ENCODE results near the gene NSUN6.

The NSUN6 gene

GRCh38 chr10:18542832-18543231, 108.6 kb downstream of the NSUN6 start:
- Histone ChIP-seq H3K27ac (ENCODE audit: low read depth in 2 of 2, low read length in 2 of 2) (no peak overlapping the region), H3K9ac (ENCODE audit: low read depth in 1 of 2, low read length in 2 of 2) (no peak overlapping the region), H3K27me3 (ENCODE audit: control insufficient read depth in 2 of 2, insufficient read depth in 2 of 2, low read length in 2 of 2) (no peaks in the 10 kb centered on the region), H3K9me3 (ENCODE audit: control insufficient read depth in 2 of 2, low read length in 2 of 2) (no peaks in the 10 kb centered on the region), H3K36me3 (ENCODE audit: control insufficient read depth in 2 of 2, insufficient read depth in 2 of 2, low read length in 2 of 2) (peaks cover 21 to 35% of the 10 kb centered on the region in 2 donors), H3K4me3 (ENCODE audit: low read length in 2 of 2) (no peak overlapping the region), H3K4me1 (ENCODE audit: control insufficient read depth in 2 of 2, insufficient read depth in 2 of 2, low read length in 2 of 2) (no peaks in the 10 kb centered on the region)

- no peak overlapping the region for H3K9ac ChIP-seq (ENCODE audit: low read depth in 1 of 2, low read length in 2 of 2)
- no peak overlapping the region for H3K4me3 ChIP-seq (ENCODE audit: low read length in 2 of 2)
- no peaks in the 10 kb centered on the region for H3K4me1 ChIP-seq (ENCODE audit: control insufficient read depth in 2 of 2, insufficient read depth in 2 of 2, low read length in 2 of 2)
- no peaks in the 10 kb centered on the region for H3K9me3 ChIP-seq (ENCODE audit: control insufficient read depth in 2 of 2, low read length in 2 of 2)
- H3K27me3 ChIP-seq (ENCODE audit: control insufficient read depth in 2 of 2, insufficient read depth in 2 of 2, low read length in 2 of 2), result no peaks in the 10 kb centered on the region
- H3K27ac ChIP-seq (ENCODE audit: low read depth in 2 of 2, low read length in 2 of 2), result no peak overlapping the region
- peaks cover 22 to 34% of the 10 kb centered on the region in 2 donors for H3K36me3 ChIP-seq (ENCODE audit: control insufficient read depth in 2 of 2, insufficient read depth in 2 of 2, low read length in 2 of 2)
Measured at GRCh38 chr10:18540195-18540594, 111.2 kb downstream of the NSUN6 start.

DNA sequence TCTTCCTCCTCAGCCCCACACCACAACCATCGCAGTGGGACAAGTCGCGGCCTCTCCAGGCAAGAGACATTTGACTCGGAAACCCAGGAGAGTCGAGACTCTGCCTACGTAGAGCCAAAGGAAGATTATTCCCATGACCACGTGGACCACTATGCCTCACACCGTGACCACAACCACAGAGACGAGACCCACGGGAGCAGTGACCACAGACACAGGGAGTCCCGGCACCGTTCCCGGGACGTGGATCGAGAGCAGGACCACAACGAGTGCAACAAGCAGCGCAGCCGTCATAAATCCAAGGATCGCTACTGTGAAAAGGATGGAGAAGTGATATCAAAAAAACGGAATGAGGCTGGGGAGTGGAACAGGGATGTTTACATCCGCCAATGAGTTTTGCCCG, 112.1 kb downstream of the NSUN6 start:
- Histone ChIP-seq H3K27ac (ENCODE audit: low read depth in 2 of 2, low read length in 2 of 2) (no peak overlapping the region), H3K36me3 (ENCODE audit: control insufficient read depth in 2 of 2, insufficient read depth in 2 of 2, low read length in 2 of 2) (peaks cover 30 to 31% of the 10 kb centered on the region in 2 donors), H3K9ac (ENCODE audit: low read depth in 1 of 2, low read length in 2 of 2) (no peak overlapping the region), H3K9me3 (ENCODE audit: control insufficient read depth in 2 of 2, low read length in 2 of 2) (no peaks in the 10 kb centered on the region), H3K4me3 (ENCODE audit: low read length in 2 of 2) (no peak overlapping the region), H3K27me3 (ENCODE audit: control insufficient read depth in 2 of 2, insufficient read depth in 2 of 2, low read length in 2 of 2) (no peaks in the 10 kb centered on the region), H3K4me1 (ENCODE audit: control insufficient read depth in 2 of 2, insufficient read depth in 2 of 2, low read length in 2 of 2) (no peaks in the 10 kb centered on the region)

- Histone ChIP-seq H3K4me3 (ENCODE audit: low read length in 2 of 2) (no peak overlapping the region), H3K9ac (ENCODE audit: low read depth in 1 of 2, low read length in 2 of 2) (no peak overlapping the region), H3K27me3 (ENCODE audit: control insufficient read depth in 2 of 2, insufficient read depth in 2 of 2, low read length in 2 of 2) (no peaks in the 10 kb centered on the region), H3K27ac (ENCODE audit: low read depth in 2 of 2, low read length in 2 of 2) (no peak overlapping the region), H3K9me3 (ENCODE audit: control insufficient read depth in 2 of 2, low read length in 2 of 2) (peaks cover 0 to 3% of the 10 kb centered on the region in 2 donors), H3K36me3 (ENCODE audit: control insufficient read depth in 2 of 2, insufficient read depth in 2 of 2, low read length in 2 of 2) (peaks cover 20 to 21% of the 10 kb centered on the region in 2 donors), H3K4me1 (ENCODE audit: control insufficient read depth in 2 of 2, insufficient read depth in 2 of 2, low read length in 2 of 2) (no peaks in the 10 kb centered on the region)
Measured at GRCh38 chr10:18533896-18534295, 117.5 kb downstream of the NSUN6 start.

GRCh38 chr10:18532881-18533535, 118.4 kb downstream of the NSUN6 start:
- peaks cover 17 to 20% of the 10 kb centered on the region in 2 donors for H3K36me3 ChIP-seq (ENCODE audit: control insufficient read depth in 2 of 2, insufficient read depth in 2 of 2, low read length in 2 of 2)
- H3K9me3 ChIP-seq (ENCODE audit: control insufficient read depth in 2 of 2, low read length in 2 of 2), result peaks cover 0 to 3% of the 10 kb centered on the region in 2 donors
- no peak overlapping the region for H3K27ac ChIP-seq (ENCODE audit: low read depth in 2 of 2, low read length in 2 of 2)
- H3K4me3 ChIP-seq (ENCODE audit: low read length in 2 of 2), result no peak overlapping the region
- H3K27me3 ChIP-seq (ENCODE audit: control insufficient read depth in 2 of 2, insufficient read depth in 2 of 2, low read length in 2 of 2), result no peaks in the 10 kb centered on the region
- no peaks in the 10 kb centered on the region for H3K4me1 ChIP-seq (ENCODE audit: control insufficient read depth in 2 of 2, insufficient read depth in 2 of 2, low read length in 2 of 2)
- no peak overlapping the region for H3K9ac ChIP-seq (ENCODE audit: low read depth in 1 of 2, low read length in 2 of 2)

DNA sequence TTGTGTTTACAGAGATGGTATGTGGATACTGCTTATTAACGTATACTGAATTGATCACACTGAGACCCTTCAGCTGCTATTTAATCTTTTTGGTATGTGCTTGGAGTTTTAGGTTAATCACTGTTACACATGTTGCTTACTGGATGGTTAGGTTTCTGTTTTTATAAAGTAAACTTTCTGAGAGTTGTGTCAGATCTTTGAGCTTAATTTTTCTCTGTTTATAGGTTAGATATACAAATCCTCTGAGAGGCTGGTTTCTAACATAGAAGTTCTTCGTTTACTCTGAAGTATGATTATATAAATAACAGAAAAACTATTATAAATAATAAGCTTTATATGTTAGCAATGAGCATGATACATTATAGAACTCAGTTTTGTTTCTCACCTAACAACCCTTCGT, 123.1 kb downstream of the NSUN6 start:
- no peak overlapping the region for H3K9ac ChIP-seq (ENCODE audit: low read depth in 1 of 2, low read length in 2 of 2)
- no peaks in the 10 kb centered on the region for H3K27me3 ChIP-seq (ENCODE audit: control insufficient read depth in 2 of 2, insufficient read depth in 2 of 2, low read length in 2 of 2)
- no peak overlapping the region for H3K27ac ChIP-seq (ENCODE audit: low read depth in 2 of 2, low read length in 2 of 2)
- peaks cover 0 to 3% of the 10 kb centered on the region in 2 donors for H3K9me3 ChIP-seq (ENCODE audit: control insufficient read depth in 2 of 2, low read length in 2 of 2)
- H3K4me3 ChIP-seq (ENCODE audit: low read length in 2 of 2), result no peak overlapping the region
- H3K4me1 ChIP-seq (ENCODE audit: control insufficient read depth in 2 of 2, insufficient read depth in 2 of 2, low read length in 2 of 2), result no peaks in the 10 kb centered on the region
- H3K36me3 ChIP-seq (ENCODE audit: control insufficient read depth in 2 of 2, insufficient read depth in 2 of 2, low read length in 2 of 2), result peaks cover 7 to 9% of the 10 kb centered on the region in 2 donors

DNA sequence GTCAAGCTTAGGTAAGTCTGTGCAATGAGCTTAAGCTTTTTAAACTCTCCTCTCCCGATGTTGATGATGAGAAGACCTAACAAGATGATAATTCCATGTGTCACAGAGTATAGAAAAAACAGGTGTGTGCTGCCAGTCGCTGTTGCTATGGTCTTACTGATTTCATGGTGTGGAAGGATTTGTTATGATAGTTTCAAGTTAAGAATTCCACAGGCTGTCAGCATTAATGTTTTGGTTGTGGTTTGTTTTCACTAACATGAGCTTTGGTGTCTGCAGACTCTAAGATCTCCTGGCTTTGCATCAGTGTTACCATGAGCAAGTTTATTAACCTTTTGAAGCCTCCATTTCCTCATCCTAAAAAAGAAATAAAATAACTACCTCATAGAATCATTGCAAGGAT, 123.7 kb downstream of the NSUN6 start:
- no peak overlapping the region for H3K9ac ChIP-seq (ENCODE audit: low read depth in 1 of 2, low read length in 2 of 2)
- H3K4me3 ChIP-seq (ENCODE audit: low read length in 2 of 2), result no peak overlapping the region
- no peak overlapping the region for H3K27ac ChIP-seq (ENCODE audit: low read depth in 2 of 2, low read length in 2 of 2)
- H3K4me1 ChIP-seq (ENCODE audit: control insufficient read depth in 2 of 2, insufficient read depth in 2 of 2, low read length in 2 of 2), result no peaks in the 10 kb centered on the region
- peaks cover 7 to 9% of the 10 kb centered on the region in 2 donors for H3K36me3 ChIP-seq (ENCODE audit: control insufficient read depth in 2 of 2, insufficient read depth in 2 of 2, low read length in 2 of 2)
- peaks cover 0 to 3% of the 10 kb centered on the region in 2 donors for H3K9me3 ChIP-seq (ENCODE audit: control insufficient read depth in 2 of 2, low read length in 2 of 2)
- no peaks in the 10 kb centered on the region for H3K27me3 ChIP-seq (ENCODE audit: control insufficient read depth in 2 of 2, insufficient read depth in 2 of 2, low read length in 2 of 2)

- Histone ChIP-seq H3K36me3 (ENCODE audit: control insufficient read depth in 2 of 2, insufficient read depth in 2 of 2, low read length in 2 of 2) (peaks cover 19 to 22% of the 10 kb centered on the region in 2 donors), H3K4me1 (ENCODE audit: control insufficient read depth in 2 of 2, insufficient read depth in 2 of 2, low read length in 2 of 2) (no peaks in the 10 kb centered on the region), H3K27me3 (ENCODE audit: control insufficient read depth in 2 of 2, insufficient read depth in 2 of 2, low read length in 2 of 2) (no peaks in the 10 kb centered on the region), H3K4me3 (ENCODE audit: low read length in 2 of 2) (no peak overlapping the region), H3K9ac (ENCODE audit: low read depth in 1 of 2, low read length in 2 of 2) (no peak overlapping the region), H3K27ac (ENCODE audit: low read depth in 2 of 2, low read length in 2 of 2) (no peak overlapping the region), H3K9me3 (ENCODE audit: control insufficient read depth in 2 of 2, low read length in 2 of 2) (no peaks in the 10 kb centered on the region)
Measured at GRCh38 chr10:18523858-18524257, 127.5 kb downstream of the NSUN6 start.

DNA sequence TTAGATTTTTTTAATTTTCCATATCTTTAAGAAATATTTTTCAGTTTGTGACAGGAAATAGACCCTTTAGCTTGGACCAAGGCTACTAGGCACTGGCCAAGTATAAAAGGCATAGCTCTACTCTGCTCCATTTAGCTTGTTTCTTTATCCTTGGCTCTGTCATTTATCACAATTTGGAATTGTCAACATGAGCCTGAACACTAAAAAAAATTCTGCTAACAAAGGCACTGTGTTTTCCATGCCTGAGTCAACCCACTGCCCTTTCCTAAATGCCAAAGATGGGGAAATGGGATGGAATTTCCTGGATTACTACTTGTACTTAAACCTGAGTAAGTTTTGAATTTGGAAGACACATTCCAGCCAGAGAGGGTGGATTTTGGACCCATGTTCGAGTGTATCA, 128.4 kb downstream of the NSUN6 start:
- Histone ChIP-seq H3K27me3 (ENCODE audit: control insufficient read depth in 2 of 2, insufficient read depth in 2 of 2, low read length in 2 of 2) (no peaks in the 10 kb centered on the region), H3K9ac (ENCODE audit: low read depth in 1 of 2, low read length in 2 of 2) (no peak overlapping the region), H3K36me3 (ENCODE audit: control insufficient read depth in 2 of 2, insufficient read depth in 2 of 2, low read length in 2 of 2) (peaks cover 20 to 26% of the 10 kb centered on the region in 2 donors), H3K27ac (ENCODE audit: low read depth in 2 of 2, low read length in 2 of 2) (no peak overlapping the region), H3K4me3 (ENCODE audit: low read length in 2 of 2) (no peak overlapping the region), H3K4me1 (ENCODE audit: control insufficient read depth in 2 of 2, insufficient read depth in 2 of 2, low read length in 2 of 2) (no peaks in the 10 kb centered on the region), H3K9me3 (ENCODE audit: control insufficient read depth in 2 of 2, low read length in 2 of 2) (no peaks in the 10 kb centered on the region)

DNA sequence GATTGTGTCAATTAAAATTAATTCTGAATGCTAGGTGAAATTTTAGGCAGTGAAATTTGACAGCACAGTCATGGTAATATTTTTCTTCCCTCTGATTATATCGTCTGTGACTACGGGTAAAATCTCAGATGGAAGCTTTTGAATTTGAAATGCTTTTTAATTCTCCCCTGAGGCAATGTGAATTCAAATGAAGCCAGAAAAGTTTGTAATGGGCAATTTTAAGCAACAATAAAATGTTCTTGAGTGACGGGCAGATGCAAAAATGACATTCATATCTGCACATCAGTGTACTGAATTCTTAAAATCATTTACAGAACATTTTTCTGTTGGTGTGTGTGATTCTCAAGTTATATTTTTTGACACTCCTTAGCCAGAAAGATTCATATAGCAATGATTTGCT, 134.5 kb downstream of the NSUN6 start:
- Histone ChIP-seq H3K27ac (ENCODE audit: low read depth in 2 of 2, low read length in 2 of 2) (no peak overlapping the region), H3K27me3 (ENCODE audit: control insufficient read depth in 2 of 2, insufficient read depth in 2 of 2, low read length in 2 of 2) (no peaks in the 10 kb centered on the region), H3K9ac (ENCODE audit: low read depth in 1 of 2, low read length in 2 of 2) (no peak overlapping the region), H3K4me3 (ENCODE audit: low read length in 2 of 2) (no peak overlapping the region), H3K4me1 (ENCODE audit: control insufficient read depth in 2 of 2, insufficient read depth in 2 of 2, low read length in 2 of 2) (no peaks in the 10 kb centered on the region), H3K36me3 (ENCODE audit: control insufficient read depth in 2 of 2, insufficient read depth in 2 of 2, low read length in 2 of 2) (peaks cover 19 to 23% of the 10 kb centered on the region in 2 donors), H3K9me3 (ENCODE audit: control insufficient read depth in 2 of 2, low read length in 2 of 2) (no peaks in the 10 kb centered on the region)

Measured in mucosa of rectum (tissue), 2 donors.